Activated CD4-positive, alpha-beta T cell treated with anti-CD3 and anti-CD28 coated beads, Interleukin-2, amount 50 U/mL, for 16 hours (primary cell): ENCODE data around the gene LYG1.
"Not testable (repeated sequence)": the region's sequence is repeated elsewhere in the genome, so short reads cannot be mapped to it uniquely, and the experiment has no call there.

Source experiments
- DNase-seq: peaks from one replicate; pipeline ENCODE4 v3.0.0-alpha.2; 2020

The LYG1 gene

GRCh38 chr2:99301097-99301496, at the start of gene LYG1:
Gene LYG1, minus strand, starts transcription at chr2:99301197. Its CDS starts 5,527 bp downstream, at chr2:99295670.
- not testable (repeated sequence) for DNase-seq

- no peak for DNase-seq
These were observed 49.2 kb upstream of the LYG1 start for GRCh38 chr2:99350194-99350593.

GRCh38 chr2:99348173-99348572, 47.2 kb upstream of the LYG1 start:
- peak; percentile 37 for DNase-seq

- no peak for DNase-seq
These were observed 45.2 kb upstream of the LYG1 start for GRCh38 chr2:99346218-99346617.

- not testable (repeated sequence) for DNase-seq
These were observed 44.4 kb upstream of the LYG1 start for GRCh38 chr2:99345446-99345845.

GRCh38 chr2:99342536-99342935, 41.5 kb upstream of the LYG1 start:
- no peak for DNase-seq

- DNase-seq, result no peak
These were observed 39.8 kb upstream of the LYG1 start for GRCh38 chr2:99340669-99341236.

GRCh38 chr2:99338029-99338585, 37.1 kb upstream of the LYG1 start:
- DNase-seq, result peak; percentile 18

GRCh38 chr2:99337113-99338028, 36.4 kb upstream of the LYG1 start, which contains the start of gene EIF5B:
Gene EIF5B, plus strand, starts transcription at chr2:99337389. Its CDS starts 166 bp downstream, at chr2:99337555.
- DNase-seq, result peak; percentile 97

- DNase-seq, result no peak
These were observed 35.8 kb upstream of the LYG1 start for GRCh38 chr2:99336804-99337112.

- peak; percentile 99 for DNase-seq
These were observed 35.2 kb upstream of the LYG1 start, which contains the start of gene TXNDC9 for GRCh38 chr2:99335911-99336803. Gene TXNDC9, minus strand, starts transcription at chr2:99336333. Its CDS starts 3,123 bp downstream, at chr2:99333210.

GRCh38 chr2:99325384-99325783, 24.4 kb upstream of the LYG1 start:
- no peak for DNase-seq

- DNase-seq, result not testable (repeated sequence)
These were observed 16.8 kb upstream of the LYG1 start for GRCh38 chr2:99317873-99318200.

- no peak for DNase-seq
These were observed 16.3 kb upstream of the LYG1 start for GRCh38 chr2:99317161-99317872.

- no peak for DNase-seq
These were observed 1.4 kb downstream of the LYG1 start for GRCh38 chr2:99299580-99299979.

- no peak for DNase-seq
These were observed 3.0 kb downstream of the LYG1 start for GRCh38 chr2:99297994-99298393.

GRCh38 chr2:99285526-99285925, 15.5 kb downstream of the LYG1 start:
- DNase-seq, result no peak

GRCh38 chr2:99279969-99280695, 20.9 kb downstream of the LYG1 start:
- DNase-seq, result no peak

GRCh38 chr2:99278793-99279291, 22.2 kb downstream of the LYG1 start:
- no peak for DNase-seq

GRCh38 chr2:99278195-99278765, 22.7 kb downstream of the LYG1 start:
- not testable (repeated sequence) for DNase-seq

- no peak for DNase-seq
These were observed 25.1 kb downstream of the LYG1 start for GRCh38 chr2:99275882-99276281.
